Endothelial cell of hepatic sinusoid (primary cell): ENCODE measurements around the gene CHAMP1.

Experiments used
- in situ Hi-C: cut with HindIII; loops from 2 replicates; pipeline ENCODE4 v1.10.0; 2017; ENCODE audit warnings: low sequenced_read_pairs

Gene CHAMP1, protein sequence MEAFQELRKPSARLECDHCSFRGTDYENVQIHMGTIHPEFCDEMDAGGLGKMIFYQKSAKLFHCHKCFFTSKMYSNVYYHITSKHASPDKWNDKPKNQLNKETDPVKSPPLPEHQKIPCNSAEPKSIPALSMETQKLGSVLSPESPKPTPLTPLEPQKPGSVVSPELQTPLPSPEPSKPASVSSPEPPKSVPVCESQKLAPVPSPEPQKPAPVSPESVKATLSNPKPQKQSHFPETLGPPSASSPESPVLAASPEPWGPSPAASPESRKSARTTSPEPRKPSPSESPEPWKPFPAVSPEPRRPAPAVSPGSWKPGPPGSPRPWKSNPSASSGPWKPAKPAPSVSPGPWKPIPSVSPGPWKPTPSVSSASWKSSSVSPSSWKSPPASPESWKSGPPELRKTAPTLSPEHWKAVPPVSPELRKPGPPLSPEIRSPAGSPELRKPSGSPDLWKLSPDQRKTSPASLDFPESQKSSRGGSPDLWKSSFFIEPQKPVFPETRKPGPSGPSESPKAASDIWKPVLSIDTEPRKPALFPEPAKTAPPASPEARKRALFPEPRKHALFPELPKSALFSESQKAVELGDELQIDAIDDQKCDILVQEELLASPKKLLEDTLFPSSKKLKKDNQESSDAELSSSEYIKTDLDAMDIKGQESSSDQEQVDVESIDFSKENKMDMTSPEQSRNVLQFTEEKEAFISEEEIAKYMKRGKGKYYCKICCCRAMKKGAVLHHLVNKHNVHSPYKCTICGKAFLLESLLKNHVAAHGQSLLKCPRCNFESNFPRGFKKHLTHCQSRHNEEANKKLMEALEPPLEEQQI

DNA sequence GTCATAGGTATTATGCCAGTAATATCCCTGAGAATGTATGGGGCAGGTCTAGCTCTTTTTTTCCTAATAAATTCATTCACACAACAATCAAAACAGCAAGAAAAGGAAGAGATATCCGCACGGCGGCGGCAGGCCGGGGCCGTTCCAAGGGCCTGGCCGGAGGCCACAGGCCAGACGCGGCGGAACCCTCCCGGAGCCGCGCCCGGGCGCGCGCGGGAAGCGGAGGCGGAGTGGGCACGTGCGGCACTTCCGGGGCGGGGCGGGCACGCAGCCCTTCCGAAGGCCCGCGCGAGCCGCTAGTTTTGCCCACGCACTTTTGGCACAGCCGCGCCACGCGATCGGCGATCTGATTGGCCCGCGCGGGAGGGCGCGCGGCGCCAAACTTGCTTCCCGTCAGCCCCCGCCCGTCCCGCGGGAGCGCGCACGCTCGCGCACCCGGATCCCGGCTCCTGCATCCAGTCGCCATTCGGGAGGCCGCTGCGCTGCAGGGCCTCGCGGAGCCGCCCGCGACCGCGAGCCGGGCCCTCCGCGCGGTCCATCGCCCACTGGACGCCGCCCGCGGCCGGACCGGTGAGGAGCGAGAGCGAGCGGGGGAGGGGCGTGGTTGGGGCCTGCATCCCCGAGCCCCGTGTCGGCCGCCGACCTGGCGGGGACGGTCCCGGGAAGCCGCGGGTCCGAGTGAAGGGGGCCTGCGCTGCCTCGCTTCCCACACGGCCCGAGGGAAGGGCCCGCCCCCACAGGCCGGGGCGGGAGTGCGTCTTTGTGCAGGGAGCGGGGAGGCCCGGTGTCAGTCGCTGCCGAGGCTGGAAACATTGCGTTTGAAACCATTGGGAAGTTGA, at the start of gene CHAMP1:
TSS of gene CHAMP1 (plus strand) at position 430 of the 839 bp plus-strand sequence. CDS start 9,340 bp downstream, outside the sequence.
- in situ Hi-C loops = no loop called here

DNA sequence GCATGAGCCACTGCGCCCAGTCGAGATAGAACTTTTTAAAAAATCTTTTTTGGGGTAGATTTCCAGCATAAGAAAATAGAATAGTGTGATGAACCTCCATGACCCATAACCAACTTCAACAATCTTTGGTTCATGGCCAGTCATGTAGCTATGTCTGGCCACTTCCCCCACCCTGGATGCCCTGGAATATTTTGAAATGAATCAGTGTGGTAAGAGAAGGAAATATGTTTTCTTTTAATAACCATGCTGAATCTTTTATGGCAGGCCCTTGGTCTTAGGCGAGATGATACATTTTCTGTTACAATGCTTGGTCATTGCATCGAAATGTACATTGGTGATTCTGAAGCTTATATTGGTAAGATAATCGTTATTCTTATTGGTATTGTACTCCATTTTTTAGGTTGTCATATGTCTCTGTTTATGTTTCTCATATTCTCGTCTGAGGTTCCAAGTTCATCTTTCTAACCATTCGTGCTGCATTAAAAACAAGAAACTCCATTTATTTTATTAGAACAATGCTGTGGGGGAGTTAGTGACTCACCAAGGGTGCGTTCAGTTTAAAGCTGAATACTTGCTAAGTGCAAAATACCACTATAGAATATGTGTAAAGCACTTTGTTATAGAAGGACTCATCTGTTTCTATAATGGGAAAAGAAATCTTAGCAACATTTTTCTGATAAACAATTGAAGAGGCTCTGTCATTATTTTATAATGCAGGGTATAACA, 49.3 kb upstream of the CHAMP1 start:
- in situ Hi-C loops = no loop called here

DNA sequence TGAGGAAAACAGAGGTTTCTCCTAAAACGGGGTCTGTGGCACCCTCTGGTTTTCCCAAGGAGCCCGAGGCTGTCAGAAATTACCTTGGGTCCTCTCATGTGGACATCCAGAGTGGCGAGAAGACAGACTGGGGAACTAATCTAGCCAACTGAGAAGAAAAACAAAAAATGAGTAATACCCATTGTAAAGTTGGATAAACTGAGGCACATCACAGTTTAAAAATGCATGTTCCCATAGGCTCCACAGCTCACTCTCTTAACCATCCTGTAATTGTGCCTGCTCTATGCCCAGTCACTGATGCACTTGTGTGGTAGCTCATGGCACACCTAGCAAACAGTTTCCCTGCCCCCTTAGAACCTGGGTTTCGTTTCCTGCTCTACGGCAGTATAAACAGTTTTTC, 48.1 kb upstream of the CHAMP1 start:
- in situ Hi-C loops = no loop called here

DNA sequence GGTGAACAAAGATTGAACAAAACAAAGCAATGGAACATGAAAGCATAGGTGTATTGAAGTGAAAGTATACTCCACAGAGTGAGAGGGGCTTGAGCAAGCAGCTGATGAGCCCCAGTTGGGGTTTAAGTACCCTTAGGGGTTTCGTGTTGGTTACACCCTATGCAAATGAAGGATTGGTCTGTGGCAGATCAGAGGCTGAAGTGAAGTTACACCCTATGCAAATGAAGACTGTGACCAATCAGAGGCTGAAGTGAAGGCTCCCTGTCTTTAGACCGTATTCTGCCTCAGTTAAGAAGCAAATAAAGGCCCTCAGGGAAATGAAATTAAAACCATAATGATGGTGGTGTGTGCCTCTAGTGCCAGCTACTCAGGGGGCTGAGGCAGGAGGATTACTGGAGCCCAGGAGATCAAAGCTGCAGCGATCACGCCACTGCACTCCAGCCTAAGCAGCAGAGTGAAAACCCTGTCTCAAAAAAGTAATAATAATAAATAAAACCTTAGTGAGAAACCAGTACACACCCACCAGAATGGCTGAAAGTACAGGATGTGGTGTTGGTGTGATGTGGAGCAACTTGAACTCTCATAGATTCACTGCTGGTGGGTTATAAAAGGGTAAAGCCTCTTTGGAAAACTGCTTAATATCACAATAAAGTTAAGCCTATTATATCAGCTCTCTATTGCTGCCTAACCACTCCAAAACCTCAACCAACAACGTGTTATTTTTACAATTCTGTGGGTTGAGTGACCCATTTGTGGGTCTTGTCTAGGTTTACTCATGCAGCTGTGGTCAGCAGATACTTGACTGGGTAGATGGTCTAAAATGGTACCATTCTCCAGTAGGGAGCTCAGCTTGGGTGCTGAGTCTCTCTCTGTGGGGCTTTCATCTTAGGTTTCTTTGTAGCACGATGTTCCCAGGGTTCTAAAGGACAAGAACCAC, 45.7 kb upstream of the CHAMP1 start:
- in situ Hi-C loops = no loop called here

DNA sequence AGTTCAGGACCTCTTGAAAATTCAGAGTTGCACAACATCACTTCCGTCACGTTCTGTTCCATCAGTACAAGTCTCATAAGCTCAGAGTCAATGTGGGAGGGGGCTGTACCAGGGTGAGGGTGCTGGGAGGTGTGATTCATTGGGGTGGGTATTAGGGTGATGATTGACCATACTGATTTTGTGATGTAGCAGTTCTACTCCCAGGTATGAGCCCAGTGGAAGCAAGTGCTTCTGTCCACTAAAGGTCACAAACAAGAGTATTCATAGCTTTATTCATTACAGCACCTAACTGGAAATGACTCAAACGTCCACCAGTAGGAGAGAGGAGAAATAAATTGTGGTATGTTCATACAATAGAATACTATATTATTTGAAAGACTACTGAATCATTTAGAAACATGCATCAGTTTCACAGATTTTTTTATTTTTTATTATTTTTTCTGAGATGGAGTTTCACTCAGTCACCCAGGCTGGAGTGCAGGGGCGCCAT, 45.0 kb upstream of the CHAMP1 start:
- in situ Hi-C loops = no loop called here

DNA sequence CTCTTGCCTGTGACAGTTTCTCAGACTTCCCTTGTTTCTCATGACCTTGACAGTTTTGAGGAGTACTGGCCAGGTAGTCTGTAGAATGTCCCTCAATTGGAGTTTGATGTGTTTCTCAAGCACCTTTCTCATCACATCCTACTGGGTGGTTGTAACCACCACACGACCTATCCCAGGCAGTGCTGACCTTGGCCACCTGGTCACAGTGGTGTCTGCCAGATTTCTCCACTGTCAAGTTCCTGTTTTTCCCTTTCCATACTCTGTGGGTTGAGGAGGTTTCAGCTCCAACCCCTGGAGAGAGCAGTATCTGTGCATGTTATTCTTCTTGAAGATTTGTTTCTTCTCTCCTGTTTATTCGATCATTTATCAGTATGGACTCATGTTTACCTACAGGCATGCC, 41.3 kb upstream of the CHAMP1 start:
- in situ Hi-C loops = no loop called here

DNA sequence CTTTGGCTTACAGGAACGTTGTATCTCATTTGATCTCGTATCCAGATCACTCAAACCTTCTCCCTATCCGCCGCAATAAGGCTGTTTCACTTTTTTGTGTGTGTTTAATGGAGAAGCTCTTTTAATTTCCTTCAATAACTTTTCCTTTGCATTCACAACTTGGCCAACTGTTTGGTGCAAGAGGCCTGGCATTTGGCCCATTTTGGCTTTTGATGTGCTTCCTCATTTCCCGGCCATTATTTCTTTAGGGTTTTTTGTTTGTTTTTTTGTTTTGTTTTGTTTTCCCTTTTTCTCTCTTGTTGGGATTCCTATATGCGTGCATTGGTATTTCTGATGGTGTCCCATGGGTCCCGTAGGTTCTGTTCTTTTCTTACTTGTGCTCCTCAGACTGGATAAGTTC, 39.0 kb upstream of the CHAMP1 start:
- in situ Hi-C loops = no loop called here

DNA sequence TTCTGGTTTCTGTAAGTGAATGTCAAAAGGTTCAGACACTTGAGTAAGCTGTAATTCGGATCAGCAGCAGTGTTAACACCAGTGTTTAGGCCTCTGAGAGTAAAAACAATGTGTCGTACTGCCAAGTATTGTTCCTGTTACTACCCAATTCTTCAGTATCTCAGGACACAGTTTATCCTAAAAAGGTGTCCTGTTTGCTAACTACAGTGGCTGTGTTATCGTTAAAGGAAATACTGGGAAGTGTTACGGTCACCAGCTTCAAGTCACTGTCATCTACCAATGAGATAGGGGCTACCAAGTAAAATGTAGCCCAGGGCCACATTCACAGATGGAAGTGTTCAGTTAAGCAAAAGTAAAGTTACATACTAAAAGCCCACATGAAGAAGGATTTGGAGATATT, 35.2 kb upstream of the CHAMP1 start:
- in situ Hi-C loops = no loop called here

DNA sequence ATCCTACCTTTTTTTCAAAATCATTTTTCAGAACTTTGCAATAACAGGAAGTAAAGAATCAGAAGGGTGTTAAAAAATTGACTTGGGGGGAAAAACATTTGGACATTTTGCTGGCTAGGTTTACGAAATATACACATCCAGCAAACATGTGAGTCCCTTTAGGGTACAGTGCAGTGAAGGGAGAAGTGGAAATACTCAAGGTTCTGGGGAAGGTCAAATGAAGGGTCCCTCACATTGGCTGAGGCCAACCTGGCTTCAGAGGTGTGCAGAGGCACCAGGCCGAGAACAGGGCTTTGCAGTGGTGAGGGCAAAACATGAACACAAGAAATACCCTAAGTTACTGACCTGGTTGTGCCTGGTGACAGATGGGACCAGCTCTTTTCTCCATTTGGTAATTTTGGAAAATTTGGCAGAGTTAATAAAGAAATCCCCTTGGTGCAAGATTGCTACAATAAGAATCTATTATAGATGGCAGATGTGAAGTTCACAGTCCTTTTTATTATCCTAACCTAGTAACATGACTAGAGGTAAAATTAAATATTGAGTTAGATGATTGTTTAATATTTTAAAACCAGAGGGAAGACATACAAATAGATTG, 34.4 kb upstream of the CHAMP1 start:
- in situ Hi-C loops = no loop called here

DNA sequence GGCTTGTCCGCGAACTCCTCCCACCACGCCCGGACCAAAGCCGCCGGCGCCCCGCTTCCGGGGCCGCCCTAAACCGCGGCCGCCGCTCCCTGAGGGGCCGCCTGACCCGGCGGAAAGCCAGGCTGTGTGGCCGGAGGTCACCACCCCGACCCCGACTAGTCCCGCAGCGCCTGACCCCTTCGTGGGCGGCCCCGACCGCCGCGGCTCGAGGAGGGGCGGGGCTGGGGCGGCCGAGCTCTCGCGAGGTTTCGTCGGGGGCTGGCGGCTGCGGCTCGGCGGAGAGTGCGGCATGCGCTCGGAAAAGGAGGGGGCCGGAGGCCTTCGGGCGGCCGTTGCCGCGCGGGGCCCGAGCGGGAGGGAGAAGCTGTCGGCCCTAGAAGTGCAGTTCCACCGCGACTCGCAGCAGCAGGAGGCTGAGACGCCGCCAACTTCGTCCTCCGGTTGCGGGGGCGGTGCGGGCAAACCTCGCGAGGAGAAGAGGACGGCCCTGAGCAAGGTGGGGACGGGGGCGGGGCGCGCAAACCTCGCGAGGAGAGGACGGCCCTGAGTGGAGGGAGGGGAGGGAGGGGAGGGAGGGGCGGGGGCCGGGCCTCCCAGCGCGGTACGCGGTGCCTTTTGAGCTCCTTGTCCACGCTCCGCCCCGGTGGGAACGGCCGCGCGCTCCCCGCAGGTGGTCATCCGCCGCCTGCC, 32.8 kb upstream of the CHAMP1 start, which contains the start of gene UPF3A:
TSS of gene UPF3A (plus strand) at position 251 of the 690 bp plus-strand sequence. CDS start at position 290, 39 bp downstream.
- in situ Hi-C loops = no loop called here

DNA sequence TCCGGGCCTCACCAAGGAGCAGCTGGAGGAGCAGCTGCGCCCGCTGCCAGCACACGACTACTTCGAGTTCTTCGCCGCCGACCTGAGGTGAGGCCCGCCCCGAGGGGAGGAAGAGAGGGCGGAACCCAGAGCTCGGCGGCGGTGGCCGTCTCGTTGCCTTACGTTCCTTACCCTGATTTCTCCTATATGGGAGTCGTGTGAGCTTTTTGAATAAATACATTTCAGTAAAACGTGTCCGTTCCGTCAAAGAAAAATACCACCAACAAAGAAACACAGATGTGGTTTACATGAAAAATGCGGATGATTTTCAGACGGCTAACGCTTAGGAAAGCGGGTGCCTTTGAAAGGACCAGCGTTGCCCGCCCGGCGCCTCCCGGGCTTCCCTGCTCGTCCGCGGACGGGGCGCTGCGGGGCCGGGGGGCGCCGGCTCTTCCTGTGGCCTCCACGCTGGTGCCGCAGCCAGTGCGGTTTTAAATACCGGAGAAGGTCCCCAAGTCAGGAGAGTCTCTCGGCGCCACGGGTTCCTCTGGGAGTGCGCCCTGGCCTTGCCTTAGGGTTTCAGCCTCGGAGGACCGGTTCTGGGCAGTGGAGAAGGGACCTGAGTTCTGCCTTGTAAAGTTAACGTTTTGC, 32.1 kb upstream of the CHAMP1 start:
- in situ Hi-C loops = no loop called here

DNA sequence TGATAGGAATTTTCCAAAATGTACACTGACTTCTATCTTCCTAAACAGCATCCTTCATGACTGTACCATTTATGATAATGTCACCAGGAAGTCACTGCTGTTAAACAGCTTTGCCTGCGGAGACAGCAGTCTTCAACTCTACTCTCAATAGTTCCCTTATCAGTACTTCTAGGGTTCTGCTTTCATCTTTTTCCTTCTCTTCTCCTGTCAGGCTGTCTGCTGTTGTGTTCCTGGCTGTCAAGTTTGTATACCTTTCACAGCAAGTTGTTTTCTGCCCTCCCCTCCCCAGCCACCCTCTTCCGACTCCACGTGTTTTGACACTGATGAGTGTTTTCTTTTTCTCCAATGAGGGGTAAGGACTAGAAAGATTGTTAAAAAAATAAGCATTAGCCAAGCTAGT, 30.7 kb upstream of the CHAMP1 start:
- in situ Hi-C loops = no loop called here

DNA sequence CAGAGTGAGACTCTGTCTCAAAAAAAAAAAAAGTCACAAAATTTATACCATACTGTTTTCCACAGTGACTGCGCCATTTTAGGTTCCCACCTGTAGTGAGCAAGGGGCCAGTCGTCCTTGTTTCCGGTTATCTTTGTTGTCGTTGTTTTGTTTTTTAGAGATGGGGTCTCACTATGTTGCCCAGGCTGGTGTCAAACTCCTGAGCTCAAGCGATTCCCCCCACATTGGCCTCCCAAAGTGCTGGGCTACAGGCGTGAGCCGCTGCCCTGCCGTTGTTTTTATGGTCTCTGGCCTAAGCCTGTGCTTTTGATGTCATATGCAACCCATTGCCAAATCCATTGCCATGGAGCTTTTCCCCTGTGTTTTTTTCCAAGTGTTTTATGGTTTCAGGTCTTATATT, 29.6 kb upstream of the CHAMP1 start:
- in situ Hi-C loops = no loop called here

DNA sequence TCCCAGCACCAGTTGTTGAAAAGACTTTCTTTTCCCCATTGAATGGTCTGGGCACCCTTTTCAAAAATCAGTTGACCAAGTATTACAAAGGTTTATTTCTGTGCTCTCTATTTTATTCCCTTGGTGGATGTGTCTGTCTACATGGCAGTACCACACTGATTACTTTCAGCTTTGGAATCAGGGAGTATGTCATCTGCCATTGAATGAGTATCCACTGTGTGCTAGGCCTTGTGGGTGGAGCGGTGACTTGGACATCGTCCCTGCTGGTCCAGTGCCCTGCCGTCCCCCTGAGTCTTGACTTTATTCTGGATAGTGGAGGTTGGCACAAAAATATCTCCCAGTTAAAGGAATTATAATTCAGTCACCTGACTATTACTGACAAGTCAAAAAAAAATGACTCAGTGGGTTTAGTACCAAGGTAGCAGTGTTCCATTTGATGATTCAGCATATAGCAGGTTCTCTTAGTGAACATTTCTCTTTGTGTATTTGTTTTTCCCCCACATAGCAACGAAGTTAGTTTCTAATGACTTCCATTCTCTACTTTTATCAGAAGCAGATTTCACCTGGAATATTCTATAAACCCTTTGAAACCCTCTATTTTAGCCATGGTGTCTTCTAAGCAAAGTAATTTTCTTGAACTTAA, 29.0 kb upstream of the CHAMP1 start:
- in situ Hi-C loops = no loop called here

DNA sequence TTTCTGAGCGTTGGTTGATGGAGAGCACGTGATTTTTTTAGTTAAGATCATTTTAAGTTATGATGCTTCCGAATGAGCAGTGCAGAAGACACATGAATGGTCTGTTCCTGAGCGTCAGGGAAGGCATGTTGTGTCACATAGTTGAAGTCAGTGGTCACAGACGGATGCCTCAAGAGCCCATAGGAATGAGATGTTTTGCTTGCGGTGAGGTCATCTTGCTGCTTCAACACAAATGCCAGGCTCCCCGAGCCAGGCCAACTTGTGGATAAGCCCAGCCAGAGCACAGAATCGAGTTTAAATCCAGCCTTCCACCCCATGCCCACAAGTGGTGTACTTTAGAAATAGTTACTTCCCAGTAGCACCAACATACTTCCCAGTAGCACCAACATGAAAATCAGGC, 27.5 kb upstream of the CHAMP1 start:
- in situ Hi-C loops = no loop called here

DNA sequence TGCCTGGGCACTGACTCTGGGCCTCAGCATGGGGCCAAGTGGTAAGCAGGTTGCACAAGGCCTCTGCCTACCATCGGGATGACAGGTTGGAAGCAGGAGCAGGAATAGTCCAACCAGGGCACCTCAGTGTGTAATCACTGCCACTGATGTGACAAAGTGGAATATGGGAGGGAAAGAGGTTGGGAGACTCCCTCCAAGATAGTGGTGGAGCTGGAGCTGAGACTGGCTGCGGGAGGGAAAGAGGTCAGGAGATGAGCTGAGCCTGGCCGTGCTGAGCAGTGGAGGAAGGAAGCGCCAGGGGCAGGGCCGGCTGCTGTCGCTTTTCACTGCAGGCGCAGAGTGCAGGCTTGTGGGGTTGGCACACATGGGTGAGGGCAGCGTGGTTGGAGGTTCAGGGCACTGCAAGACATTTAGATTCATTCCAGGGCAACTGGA, 26.1 kb upstream of the CHAMP1 start:
- in situ Hi-C loops = no loop called here

DNA sequence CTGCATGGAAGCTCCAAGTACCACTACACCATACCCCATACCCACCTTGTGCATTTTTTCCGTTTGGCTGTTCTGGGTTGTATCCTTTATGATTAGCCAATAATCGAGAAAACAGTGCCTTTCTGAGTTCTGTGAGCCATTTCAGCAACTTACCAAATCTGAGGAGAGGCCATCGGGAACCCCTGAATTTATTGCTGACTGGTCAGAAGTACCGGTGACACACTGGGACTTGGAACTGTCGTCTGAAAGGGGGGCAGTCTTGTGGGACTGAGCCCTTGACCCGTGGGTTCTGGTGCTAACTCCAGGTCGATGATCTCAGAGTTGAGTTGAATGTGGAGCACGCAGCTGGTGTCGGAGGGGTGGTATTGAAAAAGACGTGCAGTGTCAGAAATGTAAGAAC, 17.9 kb upstream of the CHAMP1 start:
- in situ Hi-C loops = no loop called here
